A673 (cell line): Measurements from ENCODE around the gene CLEC16A.

Source experiments
- EZH2 ChIP-seq: fragments of 200-600 bp; sonication (generic); IDR thresholded peaks from 2 replicates; pipeline ENCODE4 v1.6.1; 2017; ENCODE audit warnings: borderline replicate concordance, low read depth, mild to moderate bottlenecking, mixed read lengths, antibody characterized with exemption, low read length; ENCODE audit not compliant: poor library complexity, severe bottlenecking
- TF ChIP-seq, protein P1 (sequence below): fragments of 300-800, 200-600 bp; sonication (generic); conservative IDR thresholded peaks from 2 replicates; pipeline ENCODE4 v1.5.1; 2017; ENCODE audit warnings: low read depth, mild to moderate bottlenecking, antibody characterized with exemption, low read length, moderate library complexity, mixed read lengths

DNA sequence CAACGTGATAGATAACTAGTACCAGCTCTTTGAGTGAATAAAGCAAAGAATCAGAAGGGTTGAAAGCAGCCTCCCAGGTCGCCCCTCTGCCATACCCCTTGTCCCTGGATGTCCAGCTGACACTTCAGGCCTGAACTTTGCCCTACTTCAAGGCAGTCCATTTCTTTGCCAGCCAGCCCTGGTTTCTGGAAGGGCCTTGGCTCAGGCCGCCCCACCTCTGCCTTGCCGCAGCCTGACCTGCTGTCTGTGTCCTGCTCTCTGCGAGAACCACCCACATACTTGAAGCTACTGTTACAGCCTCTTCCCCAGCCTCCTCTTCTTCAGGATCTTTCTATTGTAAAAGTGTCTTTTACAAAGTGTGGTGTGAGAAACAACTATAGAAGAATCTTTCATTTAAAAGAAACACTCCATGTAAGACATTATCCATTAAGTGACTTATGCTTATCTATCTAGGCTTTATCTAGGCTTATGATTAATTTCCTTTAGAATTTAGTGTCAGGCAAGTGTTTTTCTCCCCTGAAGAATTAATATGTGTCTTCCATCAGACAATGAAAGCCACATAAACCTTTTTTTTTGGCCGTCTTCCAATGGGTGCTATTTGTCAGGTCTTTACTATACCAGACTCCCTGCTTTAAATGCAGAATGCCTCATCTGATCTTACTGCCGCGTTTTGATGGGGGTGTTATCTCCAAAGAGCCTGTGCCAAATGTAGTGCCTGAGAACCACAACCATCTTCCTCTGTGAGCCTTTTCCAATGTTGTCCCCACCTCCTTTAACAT is 177.7 kb downstream of the CLEC16A start:
- TF ChIP-seq, protein P1, sequence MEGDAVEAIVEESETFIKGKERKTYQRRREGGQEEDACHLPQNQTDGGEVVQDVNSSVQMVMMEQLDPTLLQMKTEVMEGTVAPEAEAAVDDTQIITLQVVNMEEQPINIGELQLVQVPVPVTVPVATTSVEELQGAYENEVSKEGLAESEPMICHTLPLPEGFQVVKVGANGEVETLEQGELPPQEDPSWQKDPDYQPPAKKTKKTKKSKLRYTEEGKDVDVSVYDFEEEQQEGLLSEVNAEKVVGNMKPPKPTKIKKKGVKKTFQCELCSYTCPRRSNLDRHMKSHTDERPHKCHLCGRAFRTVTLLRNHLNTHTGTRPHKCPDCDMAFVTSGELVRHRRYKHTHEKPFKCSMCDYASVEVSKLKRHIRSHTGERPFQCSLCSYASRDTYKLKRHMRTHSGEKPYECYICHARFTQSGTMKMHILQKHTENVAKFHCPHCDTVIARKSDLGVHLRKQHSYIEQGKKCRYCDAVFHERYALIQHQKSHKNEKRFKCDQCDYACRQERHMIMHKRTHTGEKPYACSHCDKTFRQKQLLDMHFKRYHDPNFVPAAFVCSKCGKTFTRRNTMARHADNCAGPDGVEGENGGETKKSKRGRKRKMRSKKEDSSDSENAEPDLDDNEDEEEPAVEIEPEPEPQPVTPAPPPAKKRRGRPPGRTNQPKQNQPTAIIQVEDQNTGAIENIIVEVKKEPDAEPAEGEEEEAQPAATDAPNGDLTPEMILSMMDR, result no peak
- TF ChIP-seq EZH2, result no peak
